ENCODE measurements around the gene SH2D3C. TPM values are rescaled to one million over a fixed set of nuclear protein-coding genes. Genes with fewer than 3 reads are reported as not detected.

SH2D3C gene
- total RNA-seq, 1 experiment from 2014 or later: not detected

DNA sequence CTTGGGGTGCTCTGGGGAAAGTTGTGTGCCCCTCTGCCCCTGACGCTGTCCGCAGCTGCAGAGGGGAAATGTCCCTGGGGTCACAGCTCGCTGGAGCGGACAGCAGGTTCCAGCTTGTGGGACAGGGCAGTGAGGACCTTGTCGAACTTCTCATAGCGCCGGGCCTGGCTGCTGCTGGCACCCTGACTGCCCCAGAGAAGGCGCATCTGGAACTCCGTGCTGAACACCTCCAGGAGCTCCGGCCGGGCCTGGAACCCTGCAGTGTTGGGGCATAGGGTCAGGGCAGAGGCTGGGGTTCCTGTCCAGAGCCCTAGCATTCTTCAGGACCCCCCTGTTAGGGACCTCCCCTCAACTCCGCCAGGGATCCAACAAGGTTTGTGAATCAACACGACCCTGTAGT is 39.8 kb downstream of the SH2D3C start:
- Histone ChIP-seq H3K9me3 (ENCODE audit: low read length) (no peaks in the 10 kb centered on the region), H3K4me1 (ENCODE audit: low read length) (peaks cover 14% of the 10 kb centered on the region), H3K4me3 (ENCODE audit: low read length) (no peak overlapping the region), H3K4me2 (ENCODE audit: low read depth, low read length, poor library complexity, severe bottlenecking) (no peak overlapping the region), H4K20me1 (ENCODE audit: insufficient read depth, low read depth, low read length) (no peaks in the 10 kb centered on the region), H3K79me2 (ENCODE audit: low read length) (no peaks in the 10 kb centered on the region), H3K9me2 (replicated peaks; ENCODE audit: insufficient read depth, low read length) (no peaks in the 10 kb centered on the region), H3K9ac (ENCODE audit: low read length) (no peak overlapping the region), H3K27ac (ENCODE audit: low read length) (no peak overlapping the region), H3K27me3 (ENCODE audit: low read length) (no peaks in the 10 kb centered on the region), H2AFZ (ENCODE audit: low read length) (no peak overlapping the region), H3K36me3 (ENCODE audit: insufficient read depth, low read length) (no peaks in the 10 kb centered on the region)
- DNase-seq: no peak

- no peaks in the 10 kb centered on the region for H3K36me3 ChIP-seq (ENCODE audit: insufficient read depth, low read length)
- no peaks in the 10 kb centered on the region for H3K79me2 ChIP-seq (ENCODE audit: low read length)
- H3K4me2 ChIP-seq (ENCODE audit: low read depth, low read length, poor library complexity, severe bottlenecking): peak overlapping the region; percentile 95
- peaks cover 14% of the 10 kb centered on the region for H3K4me1 ChIP-seq (ENCODE audit: low read length)
- no peak for DNase-seq
- no peaks in the 10 kb centered on the region for H3K9me3 ChIP-seq (ENCODE audit: low read length)
- no peak overlapping the region for H3K9ac ChIP-seq (ENCODE audit: low read length)
- H3K27ac ChIP-seq (ENCODE audit: low read length): no peak overlapping the region
- H3K27me3 ChIP-seq (ENCODE audit: low read length): no peaks in the 10 kb centered on the region
- peak overlapping the region; percentile 7; the same call in 1 of the 2 replicates for H3K4me3 ChIP-seq (ENCODE audit: low read length)
- H4K20me1 ChIP-seq (ENCODE audit: insufficient read depth, low read depth, low read length): no peaks in the 10 kb centered on the region
- no peak overlapping the region for H2AFZ ChIP-seq (ENCODE audit: low read length)
- H3K9me2 ChIP-seq (replicated peaks; ENCODE audit: insufficient read depth, low read length): no peaks in the 10 kb centered on the region
These were observed 42.8 kb downstream of the SH2D3C start for GRCh38 chr9:127735530-127736185.

DNA sequence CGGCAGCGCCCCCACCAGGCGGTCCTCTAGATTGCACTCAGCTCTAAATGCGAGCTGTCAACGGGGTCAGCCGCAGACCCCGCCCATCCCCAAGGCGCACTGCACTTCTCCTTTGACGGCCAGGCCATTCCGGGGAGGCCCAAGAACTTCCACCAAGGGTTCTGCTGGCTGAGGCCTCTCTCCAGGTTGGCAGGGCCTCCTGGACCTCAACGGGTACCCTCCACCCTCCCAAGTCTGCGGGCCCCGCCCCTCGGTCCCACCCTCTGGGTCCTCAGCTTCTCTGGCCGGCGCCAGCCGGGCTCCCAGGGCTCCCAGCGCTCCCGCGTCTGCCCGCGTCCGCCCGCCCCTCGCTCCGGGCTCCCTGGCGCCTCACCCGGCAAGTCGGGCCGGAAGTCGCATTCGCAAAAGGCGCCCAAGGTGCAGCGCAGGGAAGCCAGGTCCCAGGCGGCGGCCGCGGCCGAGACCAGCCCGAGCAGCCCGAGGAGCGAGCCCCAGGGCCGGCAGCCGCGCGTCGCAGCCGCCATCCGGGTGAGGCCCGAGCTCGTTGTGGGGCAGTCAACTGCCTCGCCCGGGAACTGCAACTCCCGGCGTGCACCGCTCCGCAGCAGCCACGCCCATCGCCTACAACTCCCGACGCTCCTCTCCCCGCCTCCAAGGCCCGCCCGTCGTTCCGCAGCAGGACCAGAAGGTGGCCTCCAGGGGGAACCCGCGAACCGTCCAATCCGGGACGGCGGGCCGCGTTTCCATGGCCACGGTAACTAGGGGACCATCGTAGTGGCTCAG is 43.5 kb downstream of the SH2D3C start, which contains the start of gene TOR2A:
Gene TOR2A, minus strand, starts transcription at position 548 of the 783 bp plus-strand sequence. Its CDS starts 24 bp downstream, at position 524.
- no peaks in the 10 kb centered on the region for H3K27me3 ChIP-seq (ENCODE audit: low read length)
- no peaks in the 10 kb centered on the region for H3K79me2 ChIP-seq (ENCODE audit: low read length)
- H3K27ac ChIP-seq (ENCODE audit: low read length): peak within 1 kb of the TSS; percentile 51
- peak within 1 kb of the TSS; percentile 95 for H3K4me2 ChIP-seq (ENCODE audit: low read depth, low read length, poor library complexity, severe bottlenecking)
- H3K4me3 ChIP-seq (ENCODE audit: low read length): peak within 1 kb of the TSS; percentile 86
- H3K9ac ChIP-seq (ENCODE audit: low read length): peak within 1 kb of the TSS; percentile 86
- peak; percentile 99 for DNase-seq
- H3K9me2 ChIP-seq (replicated peaks; ENCODE audit: insufficient read depth, low read length): no peaks in the 10 kb centered on the region
- H3K36me3 ChIP-seq (ENCODE audit: insufficient read depth, low read length): no peaks in the 10 kb centered on the region
- no peaks in the 10 kb centered on the region for H3K9me3 ChIP-seq (ENCODE audit: low read length)
- H4K20me1 ChIP-seq (ENCODE audit: insufficient read depth, low read depth, low read length): no peaks in the 10 kb centered on the region
- peak within 1 kb of the TSS; percentile 97; the same call in 1 of the 2 replicates for H2AFZ ChIP-seq (ENCODE audit: low read length)
- H3K4me1 ChIP-seq (ENCODE audit: low read length): peaks cover 14% of the 10 kb centered on the region

GRCh38 chr9:127734247-127734746 is 44.2 kb downstream of the SH2D3C start:
- Histone ChIP-seq H3K9me3 (ENCODE audit: low read length) (no peaks in the 10 kb centered on the region), H3K27ac (ENCODE audit: low read length) (no peak overlapping the region), H3K27me3 (ENCODE audit: low read length) (no peaks in the 10 kb centered on the region), H4K20me1 (ENCODE audit: insufficient read depth, low read depth, low read length) (no peaks in the 10 kb centered on the region), H3K4me1 (ENCODE audit: low read length) (peaks cover 14% of the 10 kb centered on the region), H3K4me3 (ENCODE audit: low read length) (peak overlapping the region; percentile 86; the same call in 1 of the 2 replicates), H2AFZ (ENCODE audit: low read length) (no peak overlapping the region), H3K36me3 (ENCODE audit: insufficient read depth, low read length) (no peaks in the 10 kb centered on the region), H3K9me2 (replicated peaks; ENCODE audit: insufficient read depth, low read length) (no peaks in the 10 kb centered on the region), H3K79me2 (ENCODE audit: low read length) (no peaks in the 10 kb centered on the region), H3K9ac (ENCODE audit: low read length) (peak overlapping the region; percentile 86), H3K4me2 (ENCODE audit: low read depth, low read length, poor library complexity, severe bottlenecking) (peak overlapping the region; percentile 95)
- DNase-seq: no peak

DNA sequence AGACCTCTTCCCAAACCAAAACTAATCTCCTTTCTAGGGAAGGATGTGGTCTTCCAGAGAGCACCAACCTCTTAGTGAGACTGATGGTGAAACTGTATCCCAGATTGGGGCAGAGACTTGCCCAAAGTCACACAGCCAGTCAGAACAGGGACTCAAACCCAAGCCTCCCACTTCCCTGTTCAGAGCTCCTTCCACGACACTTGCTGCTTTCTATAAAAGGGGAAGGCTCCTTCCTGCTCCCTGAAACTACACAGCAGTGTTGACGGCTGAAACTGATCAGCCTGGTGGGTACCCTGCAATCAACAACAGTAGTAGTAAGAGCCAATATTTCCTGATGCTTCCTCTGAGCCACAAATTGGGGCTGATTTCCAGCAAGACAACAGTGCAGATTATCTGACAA is 44.9 kb downstream of the SH2D3C start:
- Histone ChIP-seq H3K9me3 (ENCODE audit: low read length) (no peaks in the 10 kb centered on the region), H3K4me2 (ENCODE audit: low read depth, low read length, poor library complexity, severe bottlenecking) (peak overlapping the region; percentile 95), H3K27me3 (ENCODE audit: low read length) (no peaks in the 10 kb centered on the region), H3K79me2 (ENCODE audit: low read length) (no peaks in the 10 kb centered on the region), H3K27ac (ENCODE audit: low read length) (no peak overlapping the region), H4K20me1 (ENCODE audit: insufficient read depth, low read depth, low read length) (no peaks in the 10 kb centered on the region), H3K4me3 (ENCODE audit: low read length) (no peak overlapping the region; the same call in 1 of the 2 replicates), H3K9me2 (replicated peaks; ENCODE audit: insufficient read depth, low read length) (no peaks in the 10 kb centered on the region), H3K36me3 (ENCODE audit: insufficient read depth, low read length) (no peaks in the 10 kb centered on the region), H2AFZ (ENCODE audit: low read length) (no peak overlapping the region), H3K9ac (ENCODE audit: low read length) (peak overlapping the region; percentile 86), H3K4me1 (ENCODE audit: low read length) (peaks cover 14% of the 10 kb centered on the region)
- no peak for DNase-seq

- Histone ChIP-seq H3K9me2 (replicated peaks; ENCODE audit: insufficient read depth, low read length) (no peaks in the 10 kb centered on the region), H4K20me1 (ENCODE audit: insufficient read depth, low read depth, low read length) (no peaks in the 10 kb centered on the region), H3K36me3 (ENCODE audit: insufficient read depth, low read length) (no peaks in the 10 kb centered on the region), H3K4me2 (ENCODE audit: low read depth, low read length, poor library complexity, severe bottlenecking) (no peak overlapping the region), H3K4me1 (ENCODE audit: low read length) (peaks cover 14% of the 10 kb centered on the region), H2AFZ (ENCODE audit: low read length) (no peak overlapping the region), H3K4me3 (ENCODE audit: low read length) (no peak overlapping the region), H3K9me3 (ENCODE audit: low read length) (no peaks in the 10 kb centered on the region), H3K27me3 (ENCODE audit: low read length) (no peaks in the 10 kb centered on the region), H3K9ac (ENCODE audit: low read length) (no peak overlapping the region), H3K79me2 (ENCODE audit: low read length) (no peaks in the 10 kb centered on the region), H3K27ac (ENCODE audit: low read length) (no peak overlapping the region)
- DNase-seq: no peak
These were observed 46.0 kb downstream of the SH2D3C start for GRCh38 chr9:127732444-127732843.

DNA sequence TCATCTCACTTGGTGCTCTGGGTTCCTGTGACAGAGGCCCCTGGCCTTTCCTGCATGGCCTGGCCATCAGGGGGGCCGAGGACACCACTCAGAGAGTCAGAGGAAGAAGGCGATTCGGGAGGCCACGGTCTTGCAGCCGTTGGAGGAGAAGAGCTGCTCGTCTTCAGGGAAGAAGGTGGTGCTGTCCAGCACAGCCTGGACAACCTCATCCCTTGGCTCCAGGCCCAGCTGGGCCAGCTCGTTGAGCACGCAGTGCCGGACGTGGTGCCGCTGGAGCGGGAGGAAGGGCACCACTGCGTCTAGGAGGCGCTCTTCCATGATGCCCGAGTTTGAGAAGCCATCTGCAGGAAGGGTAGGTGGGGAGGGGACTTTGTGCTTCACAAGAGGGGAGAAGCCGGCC is 46.5 kb downstream of the SH2D3C start:
- no peaks in the 10 kb centered on the region for H3K36me3 ChIP-seq (ENCODE audit: insufficient read depth, low read length)
- no peaks in the 10 kb centered on the region for H4K20me1 ChIP-seq (ENCODE audit: insufficient read depth, low read depth, low read length)
- DNase-seq: no peak
- H3K79me2 ChIP-seq (ENCODE audit: low read length): no peaks in the 10 kb centered on the region
- H3K9ac ChIP-seq (ENCODE audit: low read length): no peak overlapping the region
- no peak overlapping the region for H3K4me2 ChIP-seq (ENCODE audit: low read depth, low read length, poor library complexity, severe bottlenecking)
- peaks cover 14% of the 10 kb centered on the region for H3K4me1 ChIP-seq (ENCODE audit: low read length)
- no peak overlapping the region for H2AFZ ChIP-seq (ENCODE audit: low read length)
- H3K4me3 ChIP-seq (ENCODE audit: low read length): no peak overlapping the region
- H3K9me3 ChIP-seq (ENCODE audit: low read length): no peaks in the 10 kb centered on the region
- H3K9me2 ChIP-seq (replicated peaks; ENCODE audit: insufficient read depth, low read length): no peaks in the 10 kb centered on the region
- H3K27ac ChIP-seq (ENCODE audit: low read length): no peak overlapping the region
- H3K27me3 ChIP-seq (ENCODE audit: low read length): no peaks in the 10 kb centered on the region

GRCh38 chr9:127730799-127731410 is 47.6 kb downstream of the SH2D3C start:
- no peaks in the 10 kb centered on the region for H4K20me1 ChIP-seq (ENCODE audit: insufficient read depth, low read depth, low read length)
- no peak overlapping the region for H3K9ac ChIP-seq (ENCODE audit: low read length)
- DNase-seq: no peak
- no peak overlapping the region for H3K4me2 ChIP-seq (ENCODE audit: low read depth, low read length, poor library complexity, severe bottlenecking)
- no peak overlapping the region for H2AFZ ChIP-seq (ENCODE audit: low read length)
- no peak overlapping the region for H3K27ac ChIP-seq (ENCODE audit: low read length)
- no peak overlapping the region for H3K4me3 ChIP-seq (ENCODE audit: low read length)
- peaks cover 14% of the 10 kb centered on the region for H3K4me1 ChIP-seq (ENCODE audit: low read length)
- no peaks in the 10 kb centered on the region for H3K79me2 ChIP-seq (ENCODE audit: low read length)
- no peaks in the 10 kb centered on the region for H3K27me3 ChIP-seq (ENCODE audit: low read length)
- H3K9me3 ChIP-seq (ENCODE audit: low read length): no peaks in the 10 kb centered on the region
- H3K36me3 ChIP-seq (ENCODE audit: insufficient read depth, low read length): no peaks in the 10 kb centered on the region
- H3K9me2 ChIP-seq (replicated peaks; ENCODE audit: insufficient read depth, low read length): no peaks in the 10 kb centered on the region
